ENCODE measurements around the gene GBE1. TPM values are rescaled to one million over a fixed set of nuclear protein-coding genes. Genes with fewer than 3 reads are reported as not detected.

Gene GBE1
- total and polyA plus RNA-seq, 12 donors: 16.0 to 104 (median 82.4) TPM

- Histone ChIP-seq H3K36me3 (replicated peaks in 1 of 2) (no peaks in the 10 kb centered on the region), H3K4me1 (replicated peaks in 1 of 2) (no peaks in the 10 kb centered on the region), H3K9me3 (replicated peaks in 1 of 3) (no peaks in the 10 kb centered on the region), H3K4me3 (no peak overlapping the region), H3K27me3 (no peaks in the 10 kb centered on the region), H3K27ac (no peak overlapping the region)
- intact Hi-C loops (cut with DNase I): no loop called here
- no peak for DNase-seq
- TF ChIP-seq CTCF (IDR thresholded peaks at IDR 0.05): no peak
- no peak for TF ChIP-seq POLR2A (IDR thresholded peaks at IDR 0.05)
Observed at GRCh38 chr3:81518945-81519344, 242.5 kb downstream of the GBE1 start.

GRCh38 chr3:81516042-81516441 is 245.4 kb downstream of the GBE1 start:
- Histone ChIP-seq H3K27ac (no peak overlapping the region), H3K27me3 (no peaks in the 10 kb centered on the region), H3K4me3 (no peak overlapping the region), H3K9me3 (replicated peaks in 1 of 3) (no peaks in the 10 kb centered on the region), H3K36me3 (replicated peaks in 1 of 2) (no peaks in the 10 kb centered on the region), H3K4me1 (replicated peaks in 1 of 2) (no peaks in the 10 kb centered on the region)
- no peak for DNase-seq
- intact Hi-C loops (cut with DNase I): no loop called here
- 76 to 100% (median 97%) methylated on average over 1 of the region's 1 CpG for WGBS, 4 donors
- TF ChIP-seq POLR2A (IDR thresholded peaks at IDR 0.05) (no peak), CTCF (IDR thresholded peaks at IDR 0.05) (no peak)

GRCh38 chr3:81513591-81513990 is 247.9 kb downstream of the GBE1 start:
- TF ChIP-seq POLR2A (IDR thresholded peaks at IDR 0.05): no peak
- TF ChIP-seq CTCF (IDR thresholded peaks at IDR 0.05): no peak
- intact Hi-C loops (cut with DNase I): no loop called here
- no peaks in the 10 kb centered on the region for H3K36me3 ChIP-seq (replicated peaks in 1 of 2)
- no peaks in the 10 kb centered on the region for H3K27me3 ChIP-seq
- H3K9me3 ChIP-seq (replicated peaks in 1 of 3): no peaks in the 10 kb centered on the region
- H3K27ac ChIP-seq: no peak overlapping the region
- WGBS, 4 donors: 90 to 98% (median 93%) methylated on average over 2 of the region's 2 CpGs
- H3K4me1 ChIP-seq (replicated peaks in 1 of 2): no peaks in the 10 kb centered on the region
- no peak overlapping the region for H3K4me3 ChIP-seq
- no peak for DNase-seq

GRCh38 chr3:81503026-81503425 is 258.4 kb downstream of the GBE1 start:
- Histone ChIP-seq H3K4me3 (no peak overlapping the region), H3K27ac (no peak overlapping the region), H3K4me1 (replicated peaks in 1 of 2) (no peaks in the 10 kb centered on the region), H3K27me3 (no peaks in the 10 kb centered on the region), H3K9me3 (replicated peaks in 1 of 3) (no peaks in the 10 kb centered on the region), H3K36me3 (replicated peaks in 1 of 2) (no peaks in the 10 kb centered on the region)
- intact Hi-C loops (cut with DNase I): no loop called here
- TF ChIP-seq POLR2A (IDR thresholded peaks at IDR 0.05) (no peak), CTCF (IDR thresholded peaks at IDR 0.05) (no peak)
- DNase-seq: no peak
- WGBS, 4 donors: 96 to 98% (median 98%) methylated on average over 2 of the region's 2 CpGs

Data from adrenal gland (tissue), 12 donors.